Urothelium cell line (cell line): Measurements from ENCODE around the gene GNG14.
"Not testable (repeated sequence)": the region's sequence is repeated elsewhere in the genome, so short reads cannot be mapped to it uniquely, and the experiment has no call there.

Source experiments
- DNase-seq: peaks from one replicate; pipeline ENCODE4 v3.0.0; 2011; ENCODE audit warnings: low spot score, mixed read lengths
- FAIRE-seq: peaks from 2 replicates; lab custom pipeline; 2011; peaks lifted over from hg19 to GRCh38; lab: Jason Lieb, UNC

Gene GNG14

DNA sequence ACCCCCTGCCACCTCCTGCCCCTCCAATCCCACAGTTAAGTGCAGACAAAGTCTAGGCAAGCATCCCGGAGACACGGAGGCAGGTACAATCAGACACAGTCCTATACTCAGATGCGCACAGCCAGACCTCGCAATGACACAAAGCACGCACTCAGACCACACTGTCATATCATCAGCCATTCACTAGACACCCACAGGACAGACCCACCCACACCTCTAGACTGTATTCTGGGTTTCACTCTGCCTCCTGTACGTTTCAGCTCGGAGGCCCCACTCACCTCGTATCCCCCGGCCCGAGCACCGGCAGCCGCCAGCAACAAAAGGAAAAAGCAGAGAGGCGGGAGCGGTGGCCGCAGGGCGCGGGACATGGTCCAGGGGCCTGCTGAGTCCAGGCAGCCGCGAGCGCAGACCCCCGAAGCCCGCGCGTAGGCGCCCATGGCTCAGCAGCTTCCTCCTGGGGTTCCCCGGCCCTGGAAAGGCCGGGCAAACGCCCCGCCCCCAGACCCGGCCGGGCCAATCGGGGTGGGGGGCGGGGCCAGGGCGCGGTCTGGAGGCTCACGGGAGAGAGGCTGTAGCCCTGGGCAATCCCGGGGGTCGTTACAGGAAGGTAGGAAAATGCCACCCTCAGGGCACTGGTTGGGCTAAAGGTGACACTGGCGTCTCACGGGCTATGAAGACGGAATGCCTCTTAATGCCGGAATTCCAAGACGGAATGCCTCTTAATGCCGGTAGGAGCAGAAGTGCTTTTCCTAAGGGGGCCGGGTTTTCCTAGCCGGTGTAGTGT lies 21.3 kb upstream of the GNG14 start, which contains the start of the genes MAN2B1 and WDR83:
MAN2B1 (minus strand) TSS at position 478 of the 784 bp plus-strand sequence; CDS start at position 437, 41 bp downstream.
WDR83 (plus strand) TSS at position 543 of the 784 bp plus-strand sequence. CDS start 2,984 bp downstream, outside the sequence.
- DNase-seq (peak; percentile 87), FAIRE-seq (no peak)

DNA sequence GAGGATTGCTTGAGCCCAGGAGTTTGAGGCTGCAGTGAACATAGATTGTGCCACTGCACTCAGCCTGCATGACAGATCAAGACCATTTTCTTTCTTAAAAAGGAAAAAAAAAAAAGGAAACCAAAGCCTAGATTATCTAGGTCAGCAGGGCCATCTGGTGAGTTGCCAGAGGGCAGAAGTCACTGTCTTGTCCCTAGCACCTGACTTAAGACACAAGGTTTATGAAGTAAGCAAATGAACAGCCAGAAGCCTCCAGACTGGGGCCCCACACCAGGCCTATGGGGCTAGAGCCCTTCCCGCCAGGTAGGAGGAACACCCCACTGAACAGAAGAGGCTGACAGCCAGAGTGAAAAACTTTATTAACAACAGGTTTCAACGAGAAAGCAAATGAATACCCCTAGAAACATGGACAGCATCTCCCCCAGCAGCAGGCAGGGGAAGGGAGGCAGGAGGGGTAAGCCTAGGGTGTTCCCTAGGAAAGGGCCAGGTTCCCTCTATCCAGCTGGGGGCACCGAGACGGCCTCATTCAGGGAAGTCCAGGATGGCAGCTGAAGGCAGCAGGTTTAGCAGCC lies 20.0 kb upstream of the GNG14 start:
- DNase-seq (no peak), FAIRE-seq (no peak)

DNA sequence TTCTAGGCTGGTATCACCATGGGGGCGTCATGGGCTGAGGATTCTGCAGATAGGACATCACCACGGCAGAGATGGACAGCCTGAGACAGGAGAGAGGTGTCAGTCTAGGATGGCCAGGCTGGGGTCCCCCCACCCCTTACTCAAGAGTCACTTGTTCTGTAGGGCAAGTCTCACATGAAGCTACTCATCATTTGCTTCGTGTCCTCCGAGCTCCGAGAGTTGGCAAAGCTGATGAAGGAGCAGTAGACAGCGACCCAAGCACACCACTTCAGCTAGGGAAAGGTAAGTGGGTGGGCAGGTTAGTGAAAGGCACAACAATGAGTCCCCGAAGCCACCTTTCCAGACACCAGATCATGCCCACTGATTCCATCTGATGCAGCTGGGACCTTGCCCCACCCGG lies 19.5 kb upstream of the GNG14 start:
- no peak for DNase-seq
- no peak for FAIRE-seq

DNA sequence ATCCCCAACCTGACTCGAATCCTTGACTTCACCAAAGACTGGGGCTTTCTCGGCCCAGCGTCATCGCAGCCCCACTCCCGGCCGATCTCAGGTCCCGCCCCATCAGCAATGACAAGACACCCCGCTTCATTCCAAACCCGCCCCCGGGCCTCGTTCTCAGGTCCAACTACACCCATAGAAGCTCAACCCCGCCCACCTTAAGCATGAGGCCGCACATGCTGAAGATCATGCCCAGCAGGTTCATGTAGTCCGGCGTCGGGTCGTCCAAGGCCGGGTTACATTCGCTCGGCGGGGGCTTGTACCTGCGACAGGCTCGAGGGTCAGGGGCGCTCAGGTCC lies 18.9 kb upstream of the GNG14 start:
- DNase-seq (no peak), FAIRE-seq (no peak)

DNA sequence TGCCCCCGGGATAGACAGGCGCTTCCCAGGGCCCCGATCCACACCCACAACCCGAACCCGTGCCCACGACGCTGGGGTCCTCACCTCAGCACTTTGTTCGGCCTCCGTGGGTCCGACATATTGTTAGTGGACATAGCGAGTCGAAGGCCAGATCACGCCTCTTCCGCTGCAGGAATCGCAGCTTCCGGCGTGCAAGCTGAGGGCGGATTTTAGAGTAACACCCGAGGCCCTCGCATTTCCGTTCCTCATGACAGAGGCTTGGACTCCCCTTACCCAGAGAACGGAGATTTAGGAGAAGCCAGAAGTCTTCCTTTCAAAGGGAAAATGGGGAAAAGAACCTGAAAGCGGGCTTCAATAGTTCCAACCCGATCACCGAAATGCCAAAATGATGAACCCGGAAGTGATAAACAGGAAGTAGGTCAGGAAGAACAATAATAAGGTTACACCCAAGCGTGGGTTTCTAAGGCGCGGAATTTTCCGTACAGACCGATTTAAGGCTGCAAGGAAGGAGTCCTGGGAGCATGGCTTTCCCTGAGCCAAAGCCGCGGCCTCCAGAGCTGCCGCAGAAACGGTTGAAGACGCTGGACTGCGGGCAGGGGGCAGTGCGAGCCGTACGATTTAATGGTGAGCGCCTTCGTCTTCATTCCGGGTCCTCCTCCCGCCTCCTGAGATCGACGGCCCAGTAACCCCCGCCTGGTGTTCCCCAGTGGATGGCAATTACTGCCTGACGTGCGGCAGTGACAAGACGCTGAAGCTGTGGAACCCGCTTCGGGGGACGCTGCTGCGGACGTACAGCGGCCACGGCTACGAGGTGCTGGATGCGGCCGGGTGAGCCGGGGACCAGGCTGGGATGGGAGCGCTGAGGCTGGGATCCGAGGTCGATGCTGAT lies 18.3 kb upstream of the GNG14 start:
- peak; percentile 68 for DNase-seq
- FAIRE-seq, result no peak

DNA sequence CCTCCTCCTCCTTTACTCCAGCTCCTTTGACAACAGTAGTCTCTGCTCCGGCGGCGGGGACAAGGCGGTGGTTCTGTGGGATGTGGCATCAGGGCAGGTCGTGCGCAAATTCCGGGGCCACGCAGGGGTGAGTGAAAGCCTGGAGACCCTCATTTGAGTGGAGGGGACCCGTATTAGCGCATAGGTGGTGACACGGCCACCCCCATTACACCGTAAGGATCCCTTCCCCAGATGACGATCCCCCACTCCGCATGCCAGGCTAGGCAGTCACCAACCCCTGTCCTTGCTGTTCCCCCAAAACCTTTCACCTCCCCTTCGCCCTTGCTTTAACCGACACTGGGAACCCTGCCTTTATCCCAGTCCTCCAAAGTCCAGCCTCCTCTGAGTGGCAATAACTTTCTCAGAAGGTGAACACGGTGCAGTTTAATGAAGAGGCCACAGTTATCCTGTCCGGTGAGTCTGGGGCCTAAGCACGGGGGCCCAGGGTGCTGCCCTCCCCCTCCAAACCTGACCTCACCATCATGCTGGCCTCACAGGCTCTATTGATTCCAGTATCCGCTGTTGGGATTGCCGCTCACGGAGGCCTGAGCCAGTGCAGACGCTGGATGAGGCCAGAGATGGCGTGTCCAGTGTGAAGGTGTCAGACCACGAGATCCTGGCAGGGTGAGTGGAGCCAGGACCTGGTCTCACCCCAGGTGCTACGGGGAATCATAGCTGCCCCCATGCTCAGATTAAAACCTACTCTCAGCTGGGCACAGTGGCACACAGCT lies 17.5 kb upstream of the GNG14 start:
- FAIRE-seq, result no peak
- DNase-seq, result no peak

DNA sequence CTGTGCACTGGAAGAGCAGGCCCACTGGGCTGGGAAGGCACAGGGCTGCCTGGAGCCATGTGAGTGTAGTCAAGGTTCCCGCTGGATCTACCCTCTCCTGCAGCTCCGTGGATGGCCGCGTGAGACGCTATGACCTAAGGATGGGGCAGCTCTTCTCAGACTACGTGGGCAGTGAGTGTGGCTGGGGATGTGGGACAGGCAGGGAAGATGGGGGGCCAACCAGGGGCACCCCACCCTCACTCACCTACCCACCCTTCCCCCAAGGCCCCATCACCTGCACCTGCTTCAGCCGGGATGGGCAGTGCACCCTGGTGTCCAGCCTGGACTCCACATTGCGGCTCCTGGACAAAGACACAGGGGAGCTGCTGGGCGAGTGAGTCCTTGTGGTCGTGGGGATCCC lies 15.1 kb upstream of the GNG14 start:
- FAIRE-seq (no peak), DNase-seq (no peak)

DNA sequence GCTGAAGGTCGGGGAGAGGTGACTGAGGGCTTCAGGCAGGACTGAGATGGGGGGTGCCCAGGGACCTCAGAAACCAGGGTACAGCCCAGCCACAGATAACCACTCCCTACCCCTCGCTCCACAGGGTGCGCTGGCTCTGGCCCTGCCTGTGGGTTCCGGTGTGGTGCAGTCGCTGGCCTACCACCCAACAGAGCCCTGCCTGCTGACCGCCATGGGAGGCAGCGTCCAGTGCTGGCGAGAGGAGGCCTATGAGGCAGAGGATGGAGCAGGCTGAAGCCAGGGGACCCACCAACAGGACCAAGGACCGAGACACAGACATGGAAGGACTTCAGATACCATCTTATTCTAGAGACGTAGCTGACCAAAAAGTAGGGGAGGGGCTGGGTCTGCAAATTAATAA lies 12.4 kb upstream of the GNG14 start:
- no peak for DNase-seq
- FAIRE-seq, result no peak

DNA sequence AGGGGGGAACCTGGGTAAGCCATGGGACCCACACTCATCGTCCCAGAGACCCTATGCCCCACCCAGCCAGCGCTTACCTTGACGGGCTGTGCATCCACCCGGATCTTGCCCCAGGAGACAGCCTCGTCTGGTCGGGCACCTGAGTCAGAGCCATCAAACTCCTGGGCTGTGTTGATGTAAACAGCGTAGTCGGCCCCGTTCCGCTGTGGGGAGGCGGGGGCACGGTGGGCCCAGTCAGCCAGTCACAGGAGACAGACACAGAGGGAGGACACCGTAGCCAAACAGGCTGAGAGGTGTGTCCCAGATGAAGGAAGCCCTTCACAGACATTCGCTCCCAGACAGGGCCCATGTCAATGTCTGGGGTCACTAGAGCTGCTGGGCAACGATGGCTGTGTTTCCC lies 11.9 kb upstream of the GNG14 start:
- DNase-seq (no peak), FAIRE-seq (no peak)

DNA sequence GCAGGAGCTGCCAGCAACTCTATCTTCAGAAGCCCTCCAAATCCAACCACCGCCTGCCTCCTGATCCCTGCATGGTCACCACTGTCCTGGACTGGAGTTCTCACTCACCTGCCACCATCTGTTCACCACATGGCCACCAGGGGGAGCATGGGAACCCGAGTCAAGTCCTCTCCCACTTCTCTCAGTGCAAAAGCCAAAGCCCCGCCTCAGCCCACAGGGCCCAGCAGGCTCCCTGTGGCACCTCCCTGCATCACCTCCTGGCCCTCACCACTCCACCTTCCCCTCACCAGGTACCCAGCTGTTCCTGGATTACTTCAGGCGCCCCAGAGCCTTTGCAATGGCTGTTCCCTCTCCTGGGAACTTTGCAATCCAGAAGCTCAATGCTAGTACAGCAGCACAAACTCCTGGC lies 11.4 kb upstream of the GNG14 start:
- FAIRE-seq, result no peak
- DNase-seq, result peak; percentile 75

DNA sequence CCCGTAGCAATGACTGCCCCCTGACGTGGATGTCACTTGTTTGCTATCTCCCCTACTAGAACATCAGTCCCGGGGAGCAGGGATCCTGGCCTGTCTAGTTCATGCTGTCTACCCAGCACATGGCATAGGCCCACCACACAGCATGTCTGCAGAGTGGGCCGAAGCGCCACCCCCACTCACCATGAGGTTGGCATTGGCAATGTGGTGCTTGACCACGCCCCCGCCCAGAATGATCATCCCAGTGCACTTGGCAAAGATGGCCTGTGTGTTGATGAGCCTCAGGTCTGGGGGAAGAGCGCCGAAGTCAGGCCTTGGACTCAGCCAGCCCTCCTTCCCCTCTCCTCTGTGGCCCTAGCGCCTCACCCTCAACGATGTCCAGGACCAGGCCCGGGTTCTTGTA lies 10.9 kb upstream of the GNG14 start:
- DNase-seq (no peak), FAIRE-seq (no peak)

DNA sequence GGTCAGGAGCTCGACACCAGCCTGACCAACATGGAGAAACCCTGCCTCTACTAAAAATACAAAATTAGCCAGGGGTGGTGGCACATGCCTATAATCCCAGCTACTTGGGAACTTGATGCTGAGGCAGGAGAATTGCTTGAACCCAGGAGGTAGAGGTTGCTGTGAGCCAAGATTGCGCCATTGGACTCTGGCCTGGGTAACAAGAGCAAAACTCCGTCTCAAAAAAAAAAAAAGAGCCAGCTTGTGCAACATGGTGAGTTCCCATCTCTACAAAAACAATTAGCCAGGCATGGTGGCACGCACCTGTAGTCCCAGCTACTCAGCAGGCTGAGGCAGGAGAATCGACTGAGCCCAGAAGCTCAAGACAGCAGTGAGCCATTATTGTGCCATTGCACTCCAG lies 9.8 kb upstream of the GNG14 start:
- not testable (repeated sequence) for FAIRE-seq

DNA sequence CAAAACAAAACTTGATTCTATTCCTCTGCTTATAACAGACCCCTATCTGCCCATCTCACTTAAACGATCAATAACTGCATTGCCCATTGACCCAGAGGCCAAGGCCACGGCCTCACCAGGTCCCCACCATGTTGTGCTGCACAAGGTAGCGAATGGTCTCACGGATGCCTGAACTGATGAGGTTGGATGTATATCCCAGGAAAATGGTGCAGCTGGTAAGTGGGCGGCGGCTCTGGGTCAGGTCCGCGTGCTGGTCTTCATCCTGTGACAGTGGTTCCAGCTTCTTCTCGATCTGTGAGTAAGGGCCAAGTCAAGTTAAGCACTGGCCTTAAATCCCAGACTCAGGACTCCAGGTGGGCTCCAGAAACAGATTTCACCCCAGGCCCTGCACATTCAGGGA lies 7.8 kb upstream of the GNG14 start:
- DNase-seq (no peak), FAIRE-seq (no peak)

More for the DNA sequence above, 9.8 kb upstream of the GNG14 start:
- not testable (repeated sequence) for DNase-seq

DNA sequence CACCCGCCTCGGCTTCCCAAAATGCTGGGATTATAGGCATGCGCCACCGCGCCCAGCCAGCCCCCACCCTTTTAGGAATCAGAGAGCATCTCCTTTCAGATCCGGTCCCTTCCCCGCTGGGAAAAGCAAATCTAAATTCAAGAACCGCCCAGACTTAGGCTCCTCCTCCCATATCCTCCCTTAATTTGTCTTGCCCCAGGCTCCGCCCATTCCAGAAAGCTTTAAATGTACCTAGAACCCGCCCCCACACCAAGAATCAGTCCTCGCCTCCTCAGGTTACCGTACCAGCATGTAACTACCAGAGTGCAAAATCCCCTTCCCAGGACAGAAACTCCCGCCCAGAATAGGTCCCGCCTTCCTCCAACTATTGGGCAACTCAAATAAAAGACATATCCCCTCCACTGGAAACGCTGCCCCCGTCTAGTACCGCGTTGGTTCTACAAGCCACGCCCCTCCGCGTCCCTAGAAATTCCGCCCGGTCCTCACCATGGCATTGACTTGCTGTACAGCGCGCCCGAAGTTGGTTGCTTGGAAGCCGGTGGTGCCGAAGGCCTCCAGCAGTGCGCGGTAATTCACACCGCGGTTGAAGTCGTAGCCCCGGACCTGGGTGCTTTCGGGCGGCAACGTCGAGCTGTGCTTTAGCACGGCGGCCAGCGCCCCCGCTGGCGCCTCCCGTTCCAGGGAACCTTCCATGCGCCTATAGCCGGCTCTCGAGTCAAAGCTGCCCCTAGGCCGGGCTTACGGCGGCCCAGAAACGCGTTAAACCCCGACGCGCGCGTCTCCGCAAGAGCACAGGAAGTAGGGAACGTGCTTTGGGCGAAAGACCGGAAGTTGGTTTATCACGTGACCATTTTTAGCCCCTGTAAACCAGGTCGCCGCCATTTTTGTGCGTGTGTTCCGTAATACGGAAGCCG lies 6.5 kb upstream of the GNG14 start, which contains the start of gene DHPS:
DHPS (minus strand) TSS at position 807 of the 914 bp plus-strand sequence; CDS start at position 693, 114 bp downstream.
- DNase-seq (peak; percentile 85), FAIRE-seq (no peak)

DNA sequence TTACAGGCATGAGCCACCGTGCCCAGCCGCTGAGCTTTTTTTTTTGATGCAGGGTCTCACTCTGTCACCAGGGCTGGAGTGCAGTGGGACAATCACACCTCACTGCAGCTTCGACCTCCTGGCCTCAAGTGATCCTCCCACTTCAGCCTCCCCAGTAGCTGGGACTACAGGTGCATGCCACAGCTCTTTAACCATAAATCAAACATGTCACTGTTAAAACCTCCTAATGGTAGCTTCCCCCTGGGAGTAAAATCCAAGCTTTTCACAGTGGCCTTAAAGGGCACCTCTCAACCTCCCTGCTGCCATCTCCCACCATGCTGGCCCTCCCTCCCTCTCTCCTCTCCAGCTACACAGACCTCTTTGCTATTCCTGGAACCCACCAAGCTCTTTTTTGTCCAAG lies 2.0 kb upstream of the GNG14 start:
- no peak for FAIRE-seq
- no peak for DNase-seq

DNA sequence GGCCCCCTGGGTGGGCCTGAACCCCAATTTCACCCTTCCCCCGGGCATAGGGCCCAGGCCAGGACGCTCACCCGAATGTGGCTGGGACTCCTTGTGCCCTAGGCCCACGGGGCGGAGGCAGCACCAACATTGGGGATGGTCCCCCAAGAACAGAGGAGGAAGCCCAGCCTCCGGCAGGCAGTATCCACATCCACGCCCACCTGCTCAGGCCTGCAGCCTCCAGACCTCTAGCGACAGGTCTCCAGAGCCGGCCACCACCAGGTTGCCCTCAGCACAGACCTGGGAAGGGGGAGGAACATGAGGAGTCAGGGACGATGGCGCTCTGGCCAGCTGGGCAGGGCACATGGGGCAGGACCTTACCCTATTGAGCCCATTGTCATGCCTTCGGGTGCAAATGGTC lies 1.2 kb downstream of the GNG14 start:
- no peak for DNase-seq
- no peak for FAIRE-seq

DNA sequence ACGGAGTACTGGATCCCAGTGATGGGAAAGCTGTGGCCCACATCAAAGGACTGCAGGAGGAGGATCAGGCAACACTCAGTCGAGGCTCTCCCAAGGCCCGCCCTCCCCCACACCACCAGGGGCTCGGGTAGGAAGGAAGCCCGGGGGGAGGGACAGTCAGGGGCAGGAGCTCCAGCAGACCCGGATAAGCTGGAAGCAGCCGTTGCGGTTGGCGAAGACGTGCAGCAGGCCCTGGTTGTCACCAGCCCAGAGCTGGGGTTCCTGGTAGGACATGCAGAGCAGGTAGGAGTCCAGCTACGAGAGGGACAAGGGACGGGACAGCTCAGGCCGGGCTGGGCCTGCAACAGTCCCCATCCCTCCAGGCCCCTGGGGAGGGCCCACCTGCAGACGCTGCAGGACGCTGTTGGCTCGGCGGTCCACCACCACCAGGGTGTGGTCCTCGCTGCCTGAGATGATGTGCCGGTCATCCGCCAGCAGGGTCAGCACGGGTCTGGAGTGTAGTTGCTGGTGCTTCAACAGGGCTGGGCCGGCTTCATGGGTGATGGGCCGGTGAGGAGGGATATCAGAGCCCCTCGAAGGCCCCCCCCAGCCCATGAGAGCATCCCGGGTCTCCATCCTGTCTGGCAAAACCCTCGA lies 1.9 kb downstream of the GNG14 start:
- DNase-seq, result no peak
- no peak for FAIRE-seq

DNA sequence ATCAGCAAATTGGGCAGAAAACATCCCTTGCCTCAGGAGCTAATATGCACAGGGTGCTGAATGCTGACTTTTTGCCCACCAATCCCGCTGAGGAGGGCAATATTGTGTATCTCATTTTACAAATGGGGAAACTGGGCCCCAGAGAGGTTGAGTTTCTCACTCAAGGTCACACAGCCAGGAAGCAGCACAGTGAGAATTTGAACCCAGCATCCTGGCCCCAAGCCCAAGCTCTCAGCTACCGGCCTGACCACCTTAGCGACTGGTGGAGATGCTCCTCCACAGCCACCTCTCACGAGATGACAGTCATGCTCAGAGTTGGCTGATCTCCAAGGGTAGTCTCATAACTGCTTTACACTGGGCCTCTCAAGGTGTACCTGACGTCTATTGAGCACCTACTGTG lies 5.2 kb downstream of the GNG14 start:
- FAIRE-seq (no peak), DNase-seq (no peak)

DNA sequence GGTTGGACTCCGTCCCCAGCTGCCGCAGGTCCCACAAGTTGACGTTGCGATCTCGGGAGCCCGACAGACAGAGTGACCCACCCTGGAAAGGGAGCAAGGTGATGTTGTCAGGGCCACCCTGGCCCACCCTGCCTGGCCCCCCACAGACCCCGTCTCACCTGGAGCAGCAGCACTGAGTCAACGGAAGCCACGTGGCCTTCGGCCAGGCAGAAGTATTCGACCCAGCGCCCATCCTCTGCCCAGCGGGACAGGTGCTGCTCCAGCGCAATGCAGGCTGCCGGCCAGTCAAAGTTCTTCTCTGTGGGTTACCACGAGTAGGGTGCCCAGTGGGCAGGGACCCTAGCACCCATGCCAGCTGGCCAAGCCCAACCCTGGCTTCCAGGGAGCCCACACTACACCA lies 6.8 kb downstream of the GNG14 start:
- no peak for DNase-seq
- no peak for FAIRE-seq
